Lower leg skin (tissue), 4 donors: ENCODE measurements around the gene OR51T1. TPM values are rescaled to one million over a fixed set of nuclear protein-coding genes. Genes with fewer than 3 reads are reported as not detected.

ENCODE experiments used
- DNase-seq, 2 donors: peaks; one replicate each; pipeline ENCODE4 v3.0.0-alpha.2; 2019; ENCODE audit warnings: low spot score in 2 of 2
- H3K4me3 ChIP-seq: fragments of 200-600 bp; sonication (generic); 2 replicates; pipeline ENCODE4 v1.5.1; 2017; ENCODE audit warnings: mild to moderate bottlenecking, low read depth; ENCODE audit not compliant: poor library complexity, severe bottlenecking
- POLR2A ChIP-seq, 2 donors: fragments of 450-650 bp; IDR thresholded peaks; one replicate each; pipeline ENCODE4 v1.6.1; 2016 to 2017; ENCODE audit warnings: antibody characterized with exemption in 2 of 2, mild to moderate bottlenecking in 1 of 2, moderate library complexity in 1 of 2
- WGBS, 2 donors: methylation state at CpG; one replicate each; pipeline ENCODE4 v1.1.5; 2018; 5-methylcytosine and 5-hydroxymethylcytosine counted together
- intact Hi-C: fragments of 100-400 bp; cut with DNase I; formaldehyde crosslinking; loops from one replicate; pipeline ENCODE4 v1.15.0; 2023; ENCODE audit warnings: low total_unique reads
- total RNA-seq, 4 donors: library from RNA; depleted of rRNA; stranded (reverse); fragments of >200 nt; gene quantifications; one replicate each; pipeline ENCODE4 v1.1.0, GENCODE V29; 2016
- TF ChIP-seq, protein P1 (sequence below), 3 donors: fragments of 450-650 bp; IDR thresholded peaks; one replicate each; pipeline ENCODE4 v1.5.1; 2016; ENCODE audit warnings: antibody characterized with exemption in 3 of 3, mild to moderate bottlenecking in 3 of 3, moderate library complexity in 2 of 3

Gene OR51T1
- total RNA-seq, 4 donors from 2014 or later, result not detected

DNA sequence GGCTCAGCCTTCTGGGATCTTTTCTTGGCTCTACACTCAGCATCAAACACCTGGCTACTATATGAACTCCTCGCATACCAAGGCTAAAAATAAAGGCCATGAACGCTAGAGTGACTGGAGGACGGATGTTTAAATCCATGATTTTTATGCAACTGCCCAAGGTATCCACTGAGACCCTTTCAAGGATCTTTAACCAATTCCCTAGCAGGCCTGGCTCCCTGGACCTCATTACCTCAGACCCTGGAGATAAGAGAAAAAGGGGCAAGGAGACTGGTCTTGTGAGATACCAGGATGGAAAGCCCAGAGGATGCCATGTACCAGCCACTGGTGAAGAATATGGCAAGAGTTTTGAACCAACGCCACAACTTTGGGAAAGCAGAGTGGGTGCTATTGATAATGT is 37.5 kb downstream of the OR51T1 start, which contains the start of gene OR51G2:
OR51G2 (minus strand) TSS at position 101 of the 400 bp plus-strand sequence. CDS start 3,687 bp downstream, outside the sequence.
- TF ChIP-seq, protein P1, sequence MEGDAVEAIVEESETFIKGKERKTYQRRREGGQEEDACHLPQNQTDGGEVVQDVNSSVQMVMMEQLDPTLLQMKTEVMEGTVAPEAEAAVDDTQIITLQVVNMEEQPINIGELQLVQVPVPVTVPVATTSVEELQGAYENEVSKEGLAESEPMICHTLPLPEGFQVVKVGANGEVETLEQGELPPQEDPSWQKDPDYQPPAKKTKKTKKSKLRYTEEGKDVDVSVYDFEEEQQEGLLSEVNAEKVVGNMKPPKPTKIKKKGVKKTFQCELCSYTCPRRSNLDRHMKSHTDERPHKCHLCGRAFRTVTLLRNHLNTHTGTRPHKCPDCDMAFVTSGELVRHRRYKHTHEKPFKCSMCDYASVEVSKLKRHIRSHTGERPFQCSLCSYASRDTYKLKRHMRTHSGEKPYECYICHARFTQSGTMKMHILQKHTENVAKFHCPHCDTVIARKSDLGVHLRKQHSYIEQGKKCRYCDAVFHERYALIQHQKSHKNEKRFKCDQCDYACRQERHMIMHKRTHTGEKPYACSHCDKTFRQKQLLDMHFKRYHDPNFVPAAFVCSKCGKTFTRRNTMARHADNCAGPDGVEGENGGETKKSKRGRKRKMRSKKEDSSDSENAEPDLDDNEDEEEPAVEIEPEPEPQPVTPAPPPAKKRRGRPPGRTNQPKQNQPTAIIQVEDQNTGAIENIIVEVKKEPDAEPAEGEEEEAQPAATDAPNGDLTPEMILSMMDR (IDR thresholded peaks at IDR 0.05), result no peak
- TF ChIP-seq POLR2A (IDR thresholded peaks at IDR 0.05), result no peak
- WGBS, 2 donors, result 86 to 92% methylated on average over 4 of the region's 4 CpGs

DNA sequence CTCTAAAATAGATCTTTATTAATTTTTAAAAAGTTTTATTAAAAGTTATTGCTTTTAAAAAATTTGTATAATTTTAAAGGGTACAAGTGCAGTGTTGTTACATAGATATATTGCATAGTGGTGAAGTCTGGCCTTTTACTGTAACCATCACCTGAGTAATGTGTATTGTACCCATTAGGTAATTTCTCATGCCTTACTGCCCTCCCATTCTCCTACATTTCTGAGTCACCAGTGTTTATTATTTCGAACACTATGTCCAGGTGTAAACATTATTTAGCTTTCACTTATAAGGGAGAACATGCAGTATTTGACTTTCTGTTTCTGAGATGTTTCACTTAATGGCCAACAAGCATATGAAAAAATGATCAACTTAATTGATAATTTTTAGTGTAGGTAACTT is 40.1 kb downstream of the OR51T1 start:
- TF ChIP-seq, protein P1 (IDR thresholded peaks at IDR 0.05), result no peak
- TF ChIP-seq POLR2A (IDR thresholded peaks at IDR 0.05), result no peak
- WGBS, 2 donors, result 69 to 72% methylated on average over 1 of the region's 1 CpG
- no peak overlapping the region for H3K4me3 ChIP-seq
- intact Hi-C loops, result no loop called here
- no peak for DNase-seq

More for the DNA sequence above, 37.5 kb downstream of the OR51T1 start, which contains the start of gene OR51G2:
- intact Hi-C loops, result no loop called here
- no peak for DNase-seq
- no peak within 1 kb of the TSS for H3K4me3 ChIP-seq

DNA sequence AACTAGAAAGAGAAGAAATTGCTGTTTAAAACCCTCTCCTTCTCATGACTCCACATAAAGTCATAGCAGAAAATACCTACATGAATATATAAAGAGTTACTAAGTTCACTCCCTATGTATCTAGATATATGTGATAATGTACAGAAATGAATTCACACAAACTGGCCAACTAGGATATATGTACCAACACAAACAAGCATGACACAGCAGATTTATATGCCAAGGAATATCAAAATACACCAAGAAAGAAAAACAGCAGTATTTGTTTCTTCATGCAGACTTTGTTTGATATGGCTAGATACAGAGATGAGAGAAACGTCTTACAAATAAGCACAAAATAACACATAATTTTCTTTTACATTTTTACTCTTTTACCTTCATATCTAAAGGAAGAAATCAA is 40.6 kb downstream of the OR51T1 start:
- TF ChIP-seq, protein P1 (IDR thresholded peaks at IDR 0.05), result no peak
- no peak for TF ChIP-seq POLR2A (IDR thresholded peaks at IDR 0.05)

DNA sequence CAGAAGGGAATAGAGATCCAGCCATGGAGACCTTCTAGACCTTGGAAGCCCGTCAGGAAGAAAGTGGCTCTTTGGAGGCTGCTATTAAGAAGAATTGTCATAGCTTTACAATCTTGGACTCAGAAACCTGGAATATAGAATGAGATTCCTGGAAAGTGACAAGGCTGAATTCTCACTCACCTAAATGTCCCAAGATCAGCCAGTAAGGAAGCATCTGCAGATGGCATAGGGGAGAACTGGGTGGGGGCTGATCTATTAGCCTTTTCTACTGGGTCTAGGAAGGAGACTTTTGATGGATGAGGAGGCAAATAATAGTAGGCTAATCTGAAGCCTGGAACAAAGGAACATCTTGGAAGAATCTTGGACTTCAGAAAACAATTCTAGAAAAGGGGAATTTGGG is 42.5 kb downstream of the OR51T1 start, which contains the start of gene OR51G1:
OR51G1 (minus strand) TSS at position 101 of the 400 bp plus-strand sequence; CDS start at position 101, 0 bp downstream.
- WGBS, 2 donors, result 81 to 89% methylated on average over 1 of the region's 1 CpG
- intact Hi-C loops, result no loop called here
- no peak for DNase-seq
- no peak for TF ChIP-seq POLR2A (IDR thresholded peaks at IDR 0.05)
- TF ChIP-seq, protein P1 (IDR thresholded peaks at IDR 0.05), result no peak
- no peak within 1 kb of the TSS for H3K4me3 ChIP-seq

More for the DNA sequence above, 40.6 kb downstream of the OR51T1 start:
- DNase-seq, result no peak
- intact Hi-C loops, result no loop called here
- H3K4me3 ChIP-seq, result no peak overlapping the region
- WGBS, 2 donors, result 48 to 58% methylated on average over 1 of the region's 1 CpG

DNA sequence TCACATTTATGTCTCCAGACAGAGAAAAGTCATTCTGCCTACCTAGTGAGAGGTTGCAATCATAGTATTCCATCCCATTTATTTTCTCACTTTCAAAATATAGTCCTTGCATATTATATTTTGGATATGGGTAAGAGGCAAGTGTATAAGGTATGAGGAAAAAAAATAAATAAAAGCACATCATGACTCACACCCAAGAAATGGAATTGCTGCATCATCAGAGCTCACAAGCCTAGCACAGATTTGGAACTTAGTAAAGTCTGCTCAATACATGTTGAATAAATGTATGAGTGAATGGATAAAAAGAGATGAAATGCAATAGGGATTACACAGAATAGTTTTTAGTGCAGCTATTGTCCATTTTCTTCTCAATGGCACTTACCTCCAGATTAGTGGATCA is 44.9 kb downstream of the OR51T1 start:
- intact Hi-C loops, result no loop called here
- no peak for DNase-seq
- no peak for TF ChIP-seq POLR2A (IDR thresholded peaks at IDR 0.05)
- TF ChIP-seq, protein P1 (IDR thresholded peaks at IDR 0.05), result no peak
- H3K4me3 ChIP-seq, result no peak overlapping the region

Other genes starting within 250 kb of the OR51T1 start
- gene OR51D1, start 244.4 kb upstream of the OR51T1 start, total RNA-seq, result not detected
- gene OR51E1, start 237.9 kb upstream of the OR51T1 start, total RNA-seq, result under 1 TPM; 0.11 to 0.39 (median 0.21) TPM
- under 1 TPM in 2 of 4 donors, not detected in 2; 0.10 to 0.30 TPM for gene OR51E2, start 184.0 kb upstream of the OR51T1 start, total RNA-seq
- not detected for gene MMP26, start 177.1 kb upstream of the OR51T1 start, total RNA-seq
- not detected for gene OR51F1, start 112.0 kb upstream of the OR51T1 start, total RNA-seq
- not detected for gene OR52R1, start 77.5 kb upstream of the OR51T1 start, total RNA-seq
- not detected for gene OR51F2, start 60.6 kb upstream of the OR51T1 start, total RNA-seq
- gene OR51S1, start 32.7 kb upstream of the OR51T1 start, total RNA-seq, result not detected
- not detected for gene OR51A7, start 21.9 kb downstream of the OR51T1 start, total RNA-seq
- gene OR51G2, start 37.5 kb downstream of the OR51T1 start, total RNA-seq, result not detected
- gene OR51G1, start 42.4 kb downstream of the OR51T1 start, total RNA-seq, result not detected
- gene OR51A4, start 65.7 kb downstream of the OR51T1 start, total RNA-seq, result not detected
- gene OR51A2, start 73.8 kb downstream of the OR51T1 start, total RNA-seq, result not detected
- not detected for gene OR51L1, start 113.0 kb downstream of the OR51T1 start, total RNA-seq
- not detected for gene OR52J3, start 164.6 kb downstream of the OR51T1 start, total RNA-seq
- gene OR52E2, start 177.7 kb downstream of the OR51T1 start, total RNA-seq, result 1 to 10 TPM in 1 of 4 donors, not detected in 3; 2.7 TPM
- not detected for gene OR52E1, start 187.7 kb downstream of the OR51T1 start, total RNA-seq